Stimulated activated naive CD8-positive, alpha-beta T cell treated with anti-CD3 and anti-CD28 coated beads, Interleukin-15, amount 100 ng/mL, for 72 hours (primary cell): Measurements from ENCODE around the gene PCBP2.

Experiments used
- ATAC-seq: fragments of 150-1000 bp; cut with Tn5 transposase; 2 replicates; pipeline ENCODE4 v1.10.0; 2021; ENCODE audit warnings: mild to moderate bottlenecking, moderate library complexity
- DNase-seq, 2 donors: peaks; one replicate each; pipeline ENCODE4 v3.0.0; 2021 to 2022
- H3K27ac Mint-ChIP-seq, 2 donors: one replicate each; pipeline ENCODE4 v1.8.0; 2022; ENCODE audit warnings: mild to moderate bottlenecking in 2 of 2, mixed read lengths in 2 of 2, moderate library complexity in 2 of 2
- H3K27me3 Mint-ChIP-seq: one replicate; pipeline ENCODE4 v1.8.0; 2022; ENCODE audit warnings: mixed read lengths
- H3K4me1 Mint-ChIP-seq: one replicate; pipeline ENCODE4 v1.8.0; 2022; ENCODE audit warnings: mild to moderate bottlenecking, mixed read lengths
- H3K4me3 Mint-ChIP-seq, 2 donors: one replicate each; pipeline ENCODE4 v1.8.0; 2022; ENCODE audit warnings: mild to moderate bottlenecking in 2 of 2, mixed read lengths in 2 of 2, moderate library complexity in 1 of 2
- H3K9me3 Mint-ChIP-seq, 2 donors: one replicate each; pipeline ENCODE4 v1.8.0; 2022; ENCODE audit warnings: mixed read lengths in 2 of 2

The PCBP2 gene

GRCh38 chr12:53492830-53493609 lies 41.1 kb downstream of the PCBP2 start:
- DNase-seq: peak; percentile 76 to 83
- ATAC-seq: peak; percentile 96
- no peaks in the 10 kb centered on the region for H3K27me3 Mint-ChIP-seq
- H3K9me3 Mint-ChIP-seq: no peaks in the 10 kb centered on the region
- H3K27ac Mint-ChIP-seq: peak overlapping the region; percentile 1 to 55
- H3K4me3 Mint-ChIP-seq: peak overlapping the region; percentile 86 to 98
- H3K4me1 Mint-ChIP-seq: peaks cover 37% of the 10 kb centered on the region

GRCh38 chr12:53493610-53494391 lies 41.9 kb downstream of the PCBP2 start:
- ATAC-seq (peak; percentile 4), DNase-seq (no peak)
- peak overlapping the region; percentile 1 to 49 for H3K27ac Mint-ChIP-seq
- peak overlapping the region; percentile 86 to 98 for H3K4me3 Mint-ChIP-seq
- H3K9me3 Mint-ChIP-seq: no peaks in the 10 kb centered on the region
- H3K4me1 Mint-ChIP-seq: peaks cover 43% of the 10 kb centered on the region
- no peaks in the 10 kb centered on the region for H3K27me3 Mint-ChIP-seq

- Mint-ChIP-seq H3K9me3 (no peaks in the 10 kb centered on the region), H3K27me3 (no peaks in the 10 kb centered on the region), H3K4me1 (peaks cover 56% of the 10 kb centered on the region), H3K27ac (no peak overlapping the region), H3K4me3 (no peak overlapping the region)
- ATAC-seq: no peak
- DNase-seq: no peak
These were observed 44.2 kb downstream of the PCBP2 start for GRCh38 chr12:53495903-53496751.

GRCh38 chr12:53496752-53497032 lies 44.8 kb downstream of the PCBP2 start:
- H3K27me3 Mint-ChIP-seq: no peaks in the 10 kb centered on the region
- H3K27ac Mint-ChIP-seq: no peak overlapping the region
- no peaks in the 10 kb centered on the region for H3K9me3 Mint-ChIP-seq
- H3K4me3 Mint-ChIP-seq: no peak overlapping the region
- DNase-seq (no peak), ATAC-seq (no peak)
- peaks cover 57% of the 10 kb centered on the region for H3K4me1 Mint-ChIP-seq

GRCh38 chr12:53497461-53497860 lies 45.6 kb downstream of the PCBP2 start:
- no peak overlapping the region for H3K4me3 Mint-ChIP-seq
- peaks cover 59% of the 10 kb centered on the region for H3K4me1 Mint-ChIP-seq
- no peak for ATAC-seq
- no peaks in the 10 kb centered on the region for H3K27me3 Mint-ChIP-seq
- DNase-seq: no peak
- no peak overlapping the region for H3K27ac Mint-ChIP-seq
- no peaks in the 10 kb centered on the region for H3K9me3 Mint-ChIP-seq

GRCh38 chr12:53498235-53498630 lies 46.3 kb downstream of the PCBP2 start:
- H3K27me3 Mint-ChIP-seq: no peaks in the 10 kb centered on the region
- H3K4me1 Mint-ChIP-seq: peaks cover 57% of the 10 kb centered on the region
- H3K9me3 Mint-ChIP-seq: no peaks in the 10 kb centered on the region
- peak overlapping the region; percentile 84 to 95 for H3K4me3 Mint-ChIP-seq
- ATAC-seq: no peak
- DNase-seq: no peak
- H3K27ac Mint-ChIP-seq: peak overlapping the region; percentile 20 to 80

- peak; percentile 71 for DNase-seq
- H3K27ac Mint-ChIP-seq: peak within 1 kb of the TSS; percentile 91 to 99
- H3K4me1 Mint-ChIP-seq: peaks cover 53% of the 10 kb centered on the region
- H3K27me3 Mint-ChIP-seq: no peaks in the 10 kb centered on the region
- peak; percentile 15 for ATAC-seq
- peak within 1 kb of the TSS; percentile 84 to 95 for H3K4me3 Mint-ChIP-seq
- no peaks in the 10 kb centered on the region for H3K9me3 Mint-ChIP-seq
These were observed 47.6 kb downstream of the PCBP2 start, which contains the start of gene MAP3K12 for GRCh38 chr12:53499266-53500141. Gene MAP3K12 (minus strand): TSS chr12:53499458. CDS start chr12:53487391, 12,067 bp downstream.

- Mint-ChIP-seq H3K4me3 (peak overlapping the region; percentile 84 to 95), H3K27me3 (no peaks in the 10 kb centered on the region), H3K27ac (peak overlapping the region; percentile 91 to 99), H3K9me3 (no peaks in the 10 kb centered on the region), H3K4me1 (peaks cover 58% of the 10 kb centered on the region)
- ATAC-seq (no peak), DNase-seq (no peak)
These were observed 48.4 kb downstream of the PCBP2 start for GRCh38 chr12:53500142-53500775.

GRCh38 chr12:53500776-53501614 lies 49.1 kb downstream of the PCBP2 start, which contains the start of gene TARBP2:
Gene TARBP2 (plus strand): TSS chr12:53501283. CDS start chr12:53501409, 126 bp downstream.
- DNase-seq: peak; percentile 94 to 98
- ATAC-seq: peak; percentile 87
- peaks cover 58% of the 10 kb centered on the region for H3K4me1 Mint-ChIP-seq
- H3K27ac Mint-ChIP-seq: peak within 1 kb of the TSS; percentile 91 to 99
- H3K9me3 Mint-ChIP-seq: no peaks in the 10 kb centered on the region
- no peaks in the 10 kb centered on the region for H3K27me3 Mint-ChIP-seq
- peak within 1 kb of the TSS; percentile 84 to 95 for H3K4me3 Mint-ChIP-seq

- peak overlapping the region; percentile 84 to 95 for H3K4me3 Mint-ChIP-seq
- peak overlapping the region; percentile 91 to 99 for H3K27ac Mint-ChIP-seq
- no peaks in the 10 kb centered on the region for H3K27me3 Mint-ChIP-seq
- H3K9me3 Mint-ChIP-seq: no peaks in the 10 kb centered on the region
- ATAC-seq (no peak), DNase-seq (no peak)
- H3K4me1 Mint-ChIP-seq: peaks cover 58% of the 10 kb centered on the region
These were observed 49.8 kb downstream of the PCBP2 start for GRCh38 chr12:53501615-53502181.

- H3K4me3 Mint-ChIP-seq: peak overlapping the region; percentile 84 to 95
- peaks cover 55% of the 10 kb centered on the region for H3K4me1 Mint-ChIP-seq
- no peaks in the 10 kb centered on the region for H3K27me3 Mint-ChIP-seq
- ATAC-seq (no peak), DNase-seq (no peak)
- no peaks in the 10 kb centered on the region for H3K9me3 Mint-ChIP-seq
- H3K27ac Mint-ChIP-seq: no peak overlapping the region
These were observed 50.4 kb downstream of the PCBP2 start for GRCh38 chr12:53502331-53502730.

- H3K27ac Mint-ChIP-seq: no peak overlapping the region
- DNase-seq: no peak
- H3K4me3 Mint-ChIP-seq: peak overlapping the region in 1 of 2 donors; percentile 45
- no peaks in the 10 kb centered on the region for H3K27me3 Mint-ChIP-seq
- peaks cover 46% of the 10 kb centered on the region for H3K4me1 Mint-ChIP-seq
- no peaks in the 10 kb centered on the region for H3K9me3 Mint-ChIP-seq
- ATAC-seq: no peak
These were observed 51.3 kb downstream of the PCBP2 start for GRCh38 chr12:53502983-53503728.
